Dermis blood vessel endothelial cell (primary cell): ENCODE measurements around the gene KMO. TPM values are rescaled to one million over a fixed set of nuclear protein-coding genes. Genes with fewer than 3 reads are reported as not detected.

ENCODE experiments used
- DNase-seq: peaks from one replicate; pipeline ENCODE4 v3.0.0; 2010
- total RNA-seq: library from RNA; depleted of rRNA; stranded (reverse); fragments of >200 nt; gene quantifications from 2 replicates; pipeline ENCODE4 v1.2.3, GENCODE V29; 2014

KMO gene
- total RNA-seq, 1 donor from 2014 or later, result not detected

GRCh38 chr1:241630476-241630875 is 98.3 kb downstream of the KMO start:
- DNase-seq, result no peak

GRCh38 chr1:241630899-241631298 is 98.7 kb downstream of the KMO start:
- no peak for DNase-seq

DNA sequence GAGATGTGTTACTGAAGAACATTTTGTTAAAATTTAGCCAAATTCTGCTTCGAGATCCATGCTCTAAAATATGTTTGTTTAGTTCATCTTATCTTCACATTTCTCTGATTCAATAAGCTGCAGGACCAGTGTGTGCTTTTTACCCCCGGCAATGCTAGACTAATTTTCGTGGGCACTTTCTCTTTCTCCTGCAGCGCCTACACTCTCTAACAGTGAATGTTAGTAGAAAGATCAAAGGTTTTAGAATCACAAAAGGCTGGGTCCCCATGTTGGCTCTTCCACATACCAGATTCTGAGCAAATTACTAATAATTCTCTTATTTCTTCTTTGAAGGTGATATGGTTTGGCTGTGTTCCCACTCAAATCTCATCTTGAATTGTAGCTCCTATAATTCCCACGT is 99.5 kb downstream of the KMO start:
- no peak for DNase-seq

DNA sequence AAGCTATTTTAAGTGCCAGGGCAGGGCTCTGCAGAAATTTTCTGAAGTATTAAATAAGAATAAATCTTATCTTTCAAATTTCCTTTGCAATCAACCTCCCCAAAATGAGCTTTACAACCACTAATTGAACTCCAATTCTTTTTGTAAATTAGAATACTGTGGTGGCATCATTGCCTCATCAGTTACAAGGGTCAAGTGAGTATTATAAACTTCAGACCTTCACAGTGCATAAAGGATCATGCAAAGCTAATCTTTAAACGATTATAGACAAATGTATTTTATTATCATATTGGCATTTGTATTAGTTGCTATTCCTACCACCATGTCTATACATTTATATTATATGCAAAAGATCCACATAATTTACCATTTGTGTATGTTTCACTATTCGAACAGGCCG is 100.8 kb downstream of the KMO start:
- no peak for DNase-seq

- no peak for DNase-seq
Observed at GRCh38 chr1:241635556-241636152, 103.5 kb downstream of the KMO start.

DNA sequence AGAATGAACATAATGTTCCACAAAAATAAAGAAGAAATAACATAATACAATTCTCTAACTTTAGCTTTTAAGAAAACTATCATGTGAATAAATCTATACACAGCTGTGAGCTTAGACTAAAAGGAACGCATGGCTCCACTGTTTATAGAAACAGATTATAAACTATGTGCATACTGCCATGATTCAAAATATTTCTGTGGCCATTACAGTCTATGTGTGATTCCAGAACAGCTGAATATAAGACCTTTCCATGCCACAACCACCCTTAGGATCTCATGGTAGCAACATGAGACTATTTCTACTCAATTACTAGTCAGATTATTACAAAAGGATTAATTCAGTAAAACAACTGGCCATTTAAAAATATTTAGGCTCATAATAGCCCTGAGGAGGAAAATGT is 104.1 kb downstream of the KMO start:
- DNase-seq, result no peak

DNA sequence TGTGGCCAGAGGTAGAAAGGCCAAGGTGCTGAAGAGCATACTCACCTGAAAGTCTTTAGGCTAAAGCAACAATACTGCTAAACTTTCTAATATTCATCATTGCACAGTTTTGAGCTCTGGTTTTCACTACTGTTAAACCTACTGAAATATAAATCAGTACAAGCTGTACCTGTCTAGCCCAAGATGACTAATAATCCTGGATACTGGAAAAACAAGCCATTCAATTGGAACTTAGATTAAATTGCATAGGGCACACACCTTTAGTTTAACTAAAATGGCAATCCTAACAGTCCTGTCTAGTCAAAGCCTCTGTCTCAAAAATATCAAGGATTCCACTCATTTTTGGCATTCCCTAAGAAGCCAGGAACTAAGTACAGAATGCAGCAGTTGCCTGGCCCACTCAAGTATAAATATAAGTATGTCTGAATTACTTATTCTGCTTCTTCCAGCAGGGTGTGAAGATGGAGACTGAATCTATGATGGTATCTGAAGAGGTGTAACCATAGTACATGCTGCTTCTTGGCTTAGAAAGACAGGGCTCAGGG is 104.9 kb downstream of the KMO start:
- DNase-seq, result no peak

DNA sequence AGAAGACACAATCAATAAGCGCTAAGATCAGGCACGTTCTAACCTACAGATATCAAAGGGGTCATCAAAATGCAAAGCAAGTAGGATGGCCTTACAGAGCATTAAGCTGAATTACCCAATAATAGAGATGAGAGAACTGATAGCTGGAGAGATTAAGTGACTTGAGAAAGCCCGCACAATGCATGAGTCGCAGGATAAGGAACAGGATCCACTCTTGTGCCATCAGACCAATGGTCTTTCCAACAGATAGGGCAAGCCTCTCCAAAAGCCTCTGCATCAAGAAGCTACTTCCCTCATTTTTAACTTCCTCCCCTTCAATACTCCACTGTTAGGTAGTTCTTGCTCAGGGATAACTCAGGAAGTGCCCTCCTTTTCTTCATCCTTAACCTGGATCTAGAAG is 105.4 kb downstream of the KMO start:
- no peak for DNase-seq

DNA sequence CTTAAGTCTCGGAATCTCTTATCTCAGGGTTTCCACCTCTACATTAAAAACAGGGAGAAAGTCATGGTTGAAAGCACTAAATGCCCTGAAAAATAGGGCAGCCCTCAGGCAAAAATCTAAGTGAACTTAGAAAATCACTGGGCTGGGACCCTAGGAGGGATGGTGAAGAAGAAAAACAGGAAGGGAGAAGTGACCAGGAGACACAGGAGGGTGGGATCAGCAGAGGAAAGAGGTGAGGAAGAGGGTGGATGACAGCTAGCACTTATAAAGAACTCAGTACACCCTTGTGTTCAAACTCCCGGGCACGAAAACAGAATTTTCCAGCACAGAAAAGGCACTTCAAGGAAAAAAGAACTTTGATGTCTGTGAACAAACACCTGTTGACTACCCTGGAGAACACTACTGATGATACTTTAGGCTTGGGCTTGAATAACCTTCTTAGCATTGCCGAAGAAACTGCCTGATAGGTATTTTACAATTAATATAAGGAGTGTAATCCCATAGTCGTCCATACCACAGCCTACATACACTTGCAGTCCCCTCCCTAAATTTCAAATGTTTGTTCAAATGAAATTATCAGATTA is 106.0 kb downstream of the KMO start:
- no peak for DNase-seq

DNA sequence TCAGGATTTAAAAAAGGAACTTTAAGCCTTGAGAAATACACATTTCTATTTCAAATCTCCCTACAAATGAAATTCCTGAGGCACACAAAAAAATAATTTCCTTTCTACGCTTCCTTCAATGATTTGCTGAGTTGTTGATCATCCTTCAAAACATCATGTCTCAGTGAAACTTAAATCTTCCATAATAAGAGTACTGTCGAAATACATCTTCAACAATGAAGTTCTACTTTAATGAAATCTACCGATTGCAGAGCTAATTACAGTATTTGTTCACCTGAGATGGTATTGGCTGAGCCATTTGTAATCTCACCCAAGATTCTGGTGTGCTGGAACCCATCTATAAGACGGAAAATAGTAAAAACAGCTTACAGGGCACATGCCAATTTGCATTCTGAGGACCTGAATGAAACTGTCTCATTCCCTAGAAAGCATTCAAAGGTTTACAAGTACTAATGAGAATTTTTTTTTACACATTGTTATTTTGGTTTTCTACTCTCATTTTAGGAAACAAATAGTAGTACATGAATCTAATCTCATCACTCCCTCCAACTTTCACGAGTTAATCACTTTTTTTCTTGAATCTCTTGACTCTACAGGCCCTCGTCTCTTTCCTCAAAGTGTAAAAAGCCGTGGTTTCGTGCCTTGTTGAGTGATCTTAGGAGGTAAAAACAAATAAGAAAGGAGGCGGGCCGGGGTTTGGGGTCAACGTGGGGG is 106.9 kb downstream of the KMO start:
- DNase-seq, result peak; percentile 24

GRCh38 chr1:241639623-241640148 is 107.5 kb downstream of the KMO start:
- peak; percentile 59 for DNase-seq

DNA sequence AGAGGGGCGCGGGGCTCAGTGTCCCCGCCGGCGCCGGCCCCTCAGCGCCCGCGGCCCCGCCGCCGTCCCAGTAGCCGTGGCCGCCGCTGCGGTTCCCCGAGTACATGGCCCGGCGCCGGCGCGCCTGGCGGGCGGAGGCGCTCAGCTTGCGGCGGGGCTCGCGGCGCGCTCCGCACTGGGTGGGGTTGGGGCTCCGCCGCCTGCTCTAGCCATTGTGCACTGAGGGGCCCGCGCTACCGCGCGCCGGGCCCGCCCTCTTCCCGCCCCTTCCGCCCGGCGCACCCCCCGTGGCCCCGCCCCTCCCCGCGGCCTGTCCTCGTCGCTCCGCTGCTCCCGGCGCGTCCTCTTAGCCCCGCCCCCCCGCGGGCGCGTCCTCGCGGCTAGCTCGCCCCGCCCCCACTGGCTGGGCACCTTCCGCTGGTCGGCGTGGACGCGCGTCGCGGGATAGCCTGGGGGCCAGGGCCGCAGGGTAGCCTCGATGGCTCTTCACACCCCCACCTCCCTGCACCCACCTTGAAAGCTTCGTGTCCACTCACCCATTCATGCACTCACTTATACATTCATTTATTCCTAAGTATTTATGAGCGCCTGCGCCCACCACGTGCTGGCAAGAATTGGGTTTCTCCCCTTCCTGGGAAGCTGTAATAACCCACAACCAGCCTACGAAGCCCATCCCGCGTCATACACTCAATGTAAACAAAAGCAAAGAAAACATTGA is 108.1 kb downstream of the KMO start, which contains the start of the genes CHML and OPN3:
Gene CHML, minus strand, starts transcription at position 221 of the 718 bp plus-strand sequence. CDS start 4,603 bp downstream, outside the sequence.
Gene OPN3, minus strand, starts transcription at position 221 of the 718 bp plus-strand sequence. Its CDS starts 115 bp downstream, at position 106.
- DNase-seq, result peak; percentile 94

DNA sequence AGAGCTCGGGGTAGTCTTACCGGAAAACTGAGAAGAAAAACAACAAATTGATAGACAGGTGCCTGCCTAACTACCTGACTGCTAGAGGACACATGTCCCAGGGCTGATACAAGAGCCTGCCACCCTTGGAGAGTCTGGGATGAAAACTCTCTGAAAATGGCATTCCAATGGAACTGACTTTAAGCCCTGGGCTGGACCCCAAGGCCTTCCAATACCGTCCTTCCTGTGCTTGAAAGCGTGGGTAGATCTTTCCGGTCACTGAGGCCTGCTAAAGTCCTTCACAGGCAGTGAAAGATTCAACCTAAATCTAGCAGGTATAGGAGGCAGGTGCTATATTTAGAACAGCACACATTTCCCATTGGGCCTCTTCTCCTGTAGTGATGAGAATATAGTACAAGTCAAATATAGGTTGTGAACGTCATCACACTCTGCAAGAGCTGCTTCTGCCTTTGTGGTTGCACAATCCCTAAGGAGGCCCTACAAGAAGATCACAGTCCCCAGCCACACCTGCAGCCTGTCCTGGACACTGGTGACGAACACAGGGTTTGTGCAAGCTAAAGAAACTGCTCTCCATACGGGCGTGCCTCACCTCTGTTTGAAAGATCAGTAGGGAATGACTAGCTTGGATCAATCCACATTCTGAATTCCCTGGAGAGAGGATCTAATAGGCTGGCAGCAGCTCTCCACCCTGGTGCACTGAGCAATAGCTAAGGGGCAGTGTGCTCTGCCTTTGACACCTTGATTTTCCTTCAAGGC is 108.9 kb downstream of the KMO start:
- no peak for DNase-seq

GRCh38 chr1:241641773-241642592 is 109.8 kb downstream of the KMO start:
- DNase-seq, result peak; percentile 35

DNA sequence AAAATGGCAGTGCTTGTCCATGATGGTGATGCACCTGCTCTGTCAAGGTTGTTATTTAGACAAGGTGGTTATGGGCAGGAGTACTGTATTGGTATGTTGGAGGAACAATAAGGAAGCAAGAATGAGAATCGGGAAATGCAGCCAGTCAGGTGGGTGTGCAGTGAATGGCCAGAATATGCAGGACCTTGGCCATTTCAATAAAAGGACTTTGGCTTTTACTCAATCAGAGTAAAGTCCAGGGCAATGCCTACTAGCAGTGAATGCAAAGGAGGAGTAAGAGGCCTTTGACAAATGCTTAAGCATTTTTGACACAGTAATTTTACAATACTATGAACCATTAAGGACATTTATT is 110.4 kb downstream of the KMO start:
- DNase-seq, result no peak

GRCh38 chr1:241644259-241644658 is 112.1 kb downstream of the KMO start:
- DNase-seq, result no peak

DNA sequence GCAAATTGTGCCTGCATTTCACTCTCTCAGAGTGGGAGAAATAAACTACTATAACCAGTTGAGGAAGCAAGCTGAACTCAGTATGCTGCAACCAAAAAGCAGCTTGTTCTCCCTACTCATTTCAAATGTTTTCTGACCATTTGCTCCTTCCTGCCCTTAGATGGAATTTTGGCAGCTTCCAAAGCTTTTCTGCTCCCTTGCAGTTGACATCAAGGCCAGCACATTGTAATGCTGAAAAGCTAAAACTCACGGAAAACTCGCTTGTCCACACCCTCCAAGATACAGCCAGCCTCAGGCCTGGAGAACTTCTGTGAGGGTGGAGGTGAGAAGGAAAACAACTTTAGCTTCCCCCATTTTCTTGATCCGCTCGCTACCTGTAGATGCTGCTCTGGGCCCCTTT is 113.0 kb downstream of the KMO start:
- no peak for DNase-seq
